Fibroblast of lung (primary cell): ENCODE measurements around the gene ANP32E. TPM values are rescaled to one million over a fixed set of nuclear protein-coding genes. Genes with fewer than 3 reads are reported as not detected.

Experiments used
- DNase-seq, 2 donors: peaks; one replicate each; pipeline versions ENCODE4 v3.0.0 to v3.0.0-alpha.2; 2010; ENCODE audit warnings: low read depth in 2 of 2
- H2AFZ ChIP-seq: 2 replicates; pipeline ENCODE4 v1.5.1; 2012; ENCODE audit warnings: low read length, control low read depth, inconsistent platforms
- H3K27ac ChIP-seq: 2 replicates; pipeline ENCODE4 v1.5.1; 2011; ENCODE audit warnings: low read length, control low read depth; ENCODE audit not compliant: insufficient read depth
- H3K27me3 ChIP-seq: 2 replicates; pipeline ENCODE4 v1.5.1; 2011; ENCODE audit warnings: mild to moderate bottlenecking, low read length; ENCODE audit not compliant: control insufficient read depth, insufficient read depth
- H3K36me3 ChIP-seq: 2 replicates; pipeline ENCODE4 v1.5.1; 2011; ENCODE audit warnings: low read length; ENCODE audit not compliant: control insufficient read depth, insufficient read depth
- H3K4me1 ChIP-seq: 2 replicates; pipeline ENCODE4 v1.5.1; 2011; ENCODE audit warnings: low read length; ENCODE audit not compliant: control insufficient read depth, insufficient read depth; ENCODE audit errors: extremely low read depth
- H3K4me2 ChIP-seq: 2 replicates; pipeline ENCODE4 v1.5.1; 2011; ENCODE audit warnings: low read length, control low read depth; ENCODE audit not compliant: insufficient read depth; ENCODE audit errors: extremely low read depth
- H3K4me3 ChIP-seq, 4 experiments: fragments of 200-600 bp in 1 of 4; sonication (generic) in 1 of 4; replicated peaks in 1 of 4; 2 replicates each; pipeline ENCODE4 v1.5.1; 2011 to 2016; ENCODE audit warnings: low read length in 4 of 4, low read depth in 3 of 4, mild to moderate bottlenecking in 3 of 4, control low read depth in 2 of 4, inconsistent platforms in 1 of 4, mixed read lengths in 1 of 4; ENCODE audit not compliant: insufficient read depth in 1 of 4; ENCODE audit errors: control extremely low read depth in 1 of 4
- H3K79me2 ChIP-seq: 2 replicates; pipeline ENCODE4 v1.5.1; 2012; ENCODE audit warnings: mild to moderate bottlenecking, low read length, inconsistent platforms; ENCODE audit not compliant: control insufficient read depth, insufficient read depth
- H3K9ac ChIP-seq: 2 replicates; pipeline ENCODE4 v1.5.1; 2011; ENCODE audit warnings: mild to moderate bottlenecking, low read length, control low read depth; ENCODE audit not compliant: insufficient read depth
- H3K9me3 ChIP-seq: 2 replicates; pipeline ENCODE4 v1.5.1; 2012; ENCODE audit warnings: low read depth, low read length; ENCODE audit not compliant: control insufficient read depth, insufficient read depth
- H4K20me1 ChIP-seq: 2 replicates; pipeline ENCODE4 v1.5.1; 2011; ENCODE audit warnings: low read length; ENCODE audit not compliant: control insufficient read depth, insufficient read depth; ENCODE audit errors: extremely low read depth
- EZH2 ChIP-seq: IDR thresholded peaks from 2 replicates; pipeline ENCODE4 v1.5.1; 2012; ENCODE audit warnings: low read length, control low read depth, mild to moderate bottlenecking; ENCODE audit errors: missing control alignments
- polyA plus RNA-seq, 2 donors: library from polyadenylated mRNA; depleted of rRNA in 1 of 2; stranded (reverse) in 1 of 2; unstranded in 1 of 2; fragments of >200 nt; gene quantifications; 2 replicates each; pipeline ENCODE4 v1.2.1, GENCODE V29; 2011 to 2012; ENCODE audit warnings: missing spikeins in 1 of 2
- total RNA-seq: library from RNA; depleted of rRNA; stranded (reverse); fragments of >200 nt; gene quantifications from 2 replicates; pipeline ENCODE4 v1.2.1, GENCODE V29; 2014
- TF ChIP-seq, protein P1 (sequence below), 2 donors: IDR thresholded peaks in 1 of 2; conservative IDR thresholded peaks in 1 of 2; 1 replicate in 1 of 2; 2 replicates in 1 of 2; pipeline ENCODE4 v1.5.1; 2011 to 2012; ENCODE audit warnings: low read length in 2 of 2, control low read depth in 1 of 2, inconsistent platforms in 1 of 2, low read depth in 1 of 2, mild to moderate bottlenecking in 1 of 2

Gene ANP32E
- total and polyA plus RNA-seq, 2 donors (not counting 1 experiment from before 2014, with no cell fraction given) = 22.4 to 24.6 TPM

DNA sequence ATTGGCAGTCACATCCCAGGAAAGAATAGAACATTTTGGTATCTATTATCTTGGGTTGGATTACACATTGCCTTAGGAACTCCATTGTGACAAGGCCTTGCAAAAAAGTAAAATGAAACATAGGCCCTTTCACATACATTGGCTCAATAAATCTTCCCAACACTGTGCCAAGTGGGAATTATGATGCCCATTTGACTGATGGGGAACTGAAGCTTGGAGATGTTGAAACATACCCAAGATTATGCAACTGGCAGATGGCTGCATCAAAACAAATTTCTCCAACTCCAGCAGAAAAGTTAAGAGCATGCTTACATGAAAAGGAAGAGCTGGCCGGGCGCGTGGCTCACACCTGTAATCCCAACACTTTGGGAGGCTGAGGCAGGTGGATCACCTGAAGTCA is 59.3 kb downstream of the ANP32E start:
- H3K4me1 ChIP-seq = no peaks in the 10 kb centered on the region
- H4K20me1 ChIP-seq = no peaks in the 10 kb centered on the region
- H3K36me3 ChIP-seq = no peaks in the 10 kb centered on the region
- no peak overlapping the region for H3K9ac ChIP-seq
- H3K4me2 ChIP-seq = no peak overlapping the region
- H3K27me3 ChIP-seq = no peaks in the 10 kb centered on the region
- peak in 1 of 2 donors; percentile 67 for DNase-seq
- H3K27ac ChIP-seq = no peak overlapping the region
- no peak overlapping the region for H3K4me3 ChIP-seq
- no peaks in the 10 kb centered on the region for H3K9me3 ChIP-seq
- no peaks in the 10 kb centered on the region for H3K79me2 ChIP-seq
- TF ChIP-seq EZH2 = no peak
- TF ChIP-seq, protein P1, sequence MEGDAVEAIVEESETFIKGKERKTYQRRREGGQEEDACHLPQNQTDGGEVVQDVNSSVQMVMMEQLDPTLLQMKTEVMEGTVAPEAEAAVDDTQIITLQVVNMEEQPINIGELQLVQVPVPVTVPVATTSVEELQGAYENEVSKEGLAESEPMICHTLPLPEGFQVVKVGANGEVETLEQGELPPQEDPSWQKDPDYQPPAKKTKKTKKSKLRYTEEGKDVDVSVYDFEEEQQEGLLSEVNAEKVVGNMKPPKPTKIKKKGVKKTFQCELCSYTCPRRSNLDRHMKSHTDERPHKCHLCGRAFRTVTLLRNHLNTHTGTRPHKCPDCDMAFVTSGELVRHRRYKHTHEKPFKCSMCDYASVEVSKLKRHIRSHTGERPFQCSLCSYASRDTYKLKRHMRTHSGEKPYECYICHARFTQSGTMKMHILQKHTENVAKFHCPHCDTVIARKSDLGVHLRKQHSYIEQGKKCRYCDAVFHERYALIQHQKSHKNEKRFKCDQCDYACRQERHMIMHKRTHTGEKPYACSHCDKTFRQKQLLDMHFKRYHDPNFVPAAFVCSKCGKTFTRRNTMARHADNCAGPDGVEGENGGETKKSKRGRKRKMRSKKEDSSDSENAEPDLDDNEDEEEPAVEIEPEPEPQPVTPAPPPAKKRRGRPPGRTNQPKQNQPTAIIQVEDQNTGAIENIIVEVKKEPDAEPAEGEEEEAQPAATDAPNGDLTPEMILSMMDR (conservative IDR thresholded peaks at IDR 0.05 in 1 of 2, IDR thresholded peaks at IDR 0.05 in 1 of 2; ENCODE audit: low read depth in 1 of 2, low read length in 2 of 2) = no peak
- no peak overlapping the region for H2AFZ ChIP-seq

DNA sequence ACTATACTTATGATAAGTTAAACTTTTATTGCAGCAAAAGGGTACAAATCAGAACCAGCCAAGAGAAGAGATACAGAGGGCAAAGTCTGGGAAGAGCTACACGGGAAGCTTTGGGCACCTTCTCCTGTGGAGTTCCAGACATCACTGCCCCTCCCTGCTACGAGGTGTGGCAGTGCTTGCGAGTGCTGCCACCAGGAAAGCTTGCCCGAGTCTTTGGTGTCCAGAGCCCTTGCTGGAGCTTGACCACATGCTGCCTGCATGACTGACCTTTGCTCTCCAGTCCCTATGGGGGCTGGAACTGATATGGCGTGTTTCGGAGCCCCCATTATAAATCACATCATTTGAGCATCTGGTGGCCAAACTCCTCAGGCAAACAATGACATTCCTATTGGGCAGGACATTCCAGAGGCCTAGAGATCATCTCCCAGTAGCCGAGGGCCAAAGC is 62.7 kb downstream of the ANP32E start:
- Histone ChIP-seq H3K27ac (no peak overlapping the region), H3K4me3 (no peak overlapping the region), H4K20me1 (no peaks in the 10 kb centered on the region), H3K9ac (no peak overlapping the region), H3K4me2 (no peak overlapping the region), H3K36me3 (no peaks in the 10 kb centered on the region), H3K4me1 (no peaks in the 10 kb centered on the region), H3K79me2 (no peaks in the 10 kb centered on the region), H3K27me3 (no peaks in the 10 kb centered on the region), H3K9me3 (no peaks in the 10 kb centered on the region), H2AFZ (no peak overlapping the region)
- no peak for DNase-seq
- TF ChIP-seq, protein P1 (conservative IDR thresholded peaks at IDR 0.05 in 1 of 2, IDR thresholded peaks at IDR 0.05 in 1 of 2; ENCODE audit: low read depth in 1 of 2, low read length in 2 of 2) = no peak
- TF ChIP-seq EZH2 = no peak

DNA sequence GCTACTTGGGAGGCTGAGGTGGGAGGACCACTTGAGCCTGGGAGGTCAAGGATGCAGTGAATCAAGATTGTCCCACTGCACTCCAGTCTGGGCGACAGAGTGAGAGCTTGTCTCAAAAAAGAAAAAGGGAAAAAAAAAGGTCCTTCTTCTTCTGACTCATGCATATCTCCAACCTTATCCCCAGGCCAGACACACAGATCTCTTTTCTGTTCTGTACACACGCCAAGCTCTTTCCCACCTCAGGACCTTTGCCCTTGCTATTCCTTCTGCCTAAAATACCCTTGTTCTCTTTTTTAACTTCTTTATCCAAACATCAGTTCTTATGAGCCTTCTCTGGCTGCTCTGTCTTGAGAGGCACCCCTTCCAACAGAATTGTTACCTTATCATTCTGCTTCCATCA is 64.1 kb downstream of the ANP32E start:
- no peak for TF ChIP-seq EZH2
- TF ChIP-seq, protein P1 (conservative IDR thresholded peaks at IDR 0.05 in 1 of 2, IDR thresholded peaks at IDR 0.05 in 1 of 2; ENCODE audit: low read depth in 1 of 2, low read length in 2 of 2) = no peak
- no peak for DNase-seq
- Histone ChIP-seq H3K27ac (no peak overlapping the region), H3K79me2 (no peaks in the 10 kb centered on the region), H3K9ac (no peak overlapping the region), H4K20me1 (no peaks in the 10 kb centered on the region), H3K36me3 (no peaks in the 10 kb centered on the region), H3K9me3 (no peaks in the 10 kb centered on the region), H3K27me3 (no peaks in the 10 kb centered on the region), H2AFZ (no peak overlapping the region), H3K4me3 (no peak overlapping the region), H3K4me1 (no peaks in the 10 kb centered on the region), H3K4me2 (no peak overlapping the region)
